Left hindlimb (tissue), 1 donor: ENCODE data around the gene MTMR10.

Source experiments
- DNase-seq: peaks from one replicate; pipeline ENCODE4 v3.0.0-alpha.2; 2018

MTMR10 gene

DNA sequence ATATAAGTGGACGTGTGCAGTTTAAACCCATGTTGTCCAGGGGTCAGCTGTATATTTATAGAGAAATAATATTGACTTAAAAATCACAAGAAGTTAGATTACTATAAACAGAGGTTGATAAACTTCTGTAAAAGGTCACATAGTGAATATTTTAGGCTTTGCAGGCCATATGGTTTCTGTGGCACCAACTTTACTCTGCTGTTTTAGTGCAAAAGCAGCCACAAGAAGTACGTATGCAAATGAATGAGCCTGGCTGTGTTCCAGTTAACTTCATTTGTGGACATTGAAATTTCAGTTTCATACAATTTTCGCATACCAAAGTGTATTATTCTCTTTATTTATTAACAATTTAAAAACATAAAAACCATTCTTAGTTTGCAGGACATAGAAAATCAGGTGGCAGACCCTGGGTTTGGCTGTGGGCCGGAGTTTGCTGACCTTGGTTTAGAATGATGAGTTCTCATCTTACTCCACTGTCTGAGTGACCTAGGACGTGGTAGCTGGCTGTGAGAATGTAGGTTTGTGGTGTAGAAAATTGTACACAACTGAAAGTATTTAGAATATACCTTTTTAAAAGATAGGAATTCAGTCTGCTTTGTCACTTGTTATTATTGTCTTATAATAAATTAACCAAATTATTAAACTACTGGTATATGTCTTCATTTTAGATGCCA is 71.4 kb downstream of the MTMR10 start:
- no peak for DNase-seq

GRCh38 chr15:30918366-30918765 is 73.1 kb downstream of the MTMR10 start:
- DNase-seq = no peak

- no peak for DNase-seq
Measured at GRCh38 chr15:30917675-30918074, 73.8 kb downstream of the MTMR10 start.

DNA sequence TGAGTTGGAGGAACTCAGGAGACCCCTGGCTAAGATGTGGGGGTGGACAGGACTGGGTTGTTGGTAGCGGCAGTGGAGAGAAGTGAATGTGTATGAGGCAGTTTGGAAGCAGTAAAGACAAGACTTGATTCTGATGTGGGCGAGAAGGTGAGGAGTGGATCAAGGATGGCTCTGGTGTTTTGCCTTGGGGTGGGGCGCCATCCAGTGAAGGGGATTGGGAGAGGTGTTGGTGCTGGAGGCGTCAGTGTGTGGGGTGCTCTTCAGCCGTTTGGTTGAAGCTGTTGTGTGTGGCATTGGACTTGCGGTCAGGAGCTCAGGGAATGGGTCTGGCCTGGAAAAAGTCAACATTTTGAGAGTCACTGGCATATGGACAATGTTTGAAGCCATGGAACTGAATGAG is 74.4 kb downstream of the MTMR10 start:
- DNase-seq = no peak

DNA sequence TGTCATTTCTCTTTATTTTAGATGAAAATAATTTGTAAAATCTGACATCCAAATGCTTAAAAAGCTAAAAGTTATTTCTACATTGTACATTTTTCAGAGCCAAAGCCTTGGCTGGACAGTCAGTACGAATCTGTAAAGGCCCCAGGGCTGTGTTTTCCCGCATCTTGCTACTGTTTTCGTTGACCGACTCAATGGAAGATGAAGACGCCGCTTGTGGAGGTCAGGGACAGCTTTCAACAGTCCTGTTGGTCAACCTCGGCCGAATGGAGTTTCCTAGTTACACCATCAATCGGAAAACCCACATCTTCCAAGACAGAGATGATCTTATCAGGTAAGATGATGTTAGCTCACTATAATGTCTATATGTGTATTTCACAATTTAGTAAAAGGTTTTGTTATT is 77.7 kb downstream of the MTMR10 start:
- no peak for DNase-seq

DNA sequence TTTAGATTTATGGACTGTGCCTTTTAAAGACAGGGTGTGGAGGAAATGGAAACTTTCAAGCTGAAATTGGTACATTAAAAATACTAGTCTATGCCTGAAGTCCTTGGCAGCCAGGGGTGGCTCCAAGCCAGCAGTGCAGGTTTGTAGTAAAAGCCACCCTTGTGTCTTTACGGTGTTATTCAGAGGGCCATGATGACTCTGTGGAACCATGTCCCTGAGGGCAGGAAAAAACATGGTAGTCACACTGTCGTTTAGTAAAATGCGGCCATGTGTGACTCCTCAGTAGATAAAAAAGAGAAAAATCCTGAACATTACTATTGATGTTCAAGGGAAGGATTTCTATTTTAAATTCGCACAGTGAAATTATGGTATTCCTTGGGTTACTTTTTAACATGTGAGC is 85.1 kb downstream of the MTMR10 start:
- DNase-seq = no peak

DNA sequence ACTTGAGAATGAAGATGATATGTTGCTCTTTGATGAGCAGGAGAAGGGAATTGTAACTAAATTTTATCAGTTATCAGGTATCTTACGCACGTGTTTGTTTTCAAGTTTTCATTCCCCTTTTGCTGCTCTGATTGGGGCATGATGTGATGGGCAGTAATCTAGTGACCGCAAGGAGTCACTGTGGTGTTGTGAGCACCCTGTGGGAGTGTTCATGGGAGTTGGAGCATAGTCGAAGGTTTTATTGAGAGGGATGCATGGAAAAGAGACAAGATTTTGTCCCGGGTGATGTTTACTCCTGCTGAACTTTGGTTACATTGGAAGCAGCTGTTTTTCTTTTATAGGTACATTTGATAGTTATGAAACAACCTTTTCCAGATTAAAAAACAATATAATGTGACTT is 85.6 kb downstream of the MTMR10 start:
- DNase-seq = no peak

- DNase-seq = no peak
Measured at GRCh38 chr15:30904812-30905211, 86.6 kb downstream of the MTMR10 start.

- DNase-seq = peak; percentile 92
Measured at GRCh38 chr15:30903497-30904187, 87.8 kb downstream of the MTMR10 start, which contains the start of gene FAN1. FAN1 (plus strand) TSS chr15:30903915; CDS start chr15:30904664, 749 bp downstream.

DNA sequence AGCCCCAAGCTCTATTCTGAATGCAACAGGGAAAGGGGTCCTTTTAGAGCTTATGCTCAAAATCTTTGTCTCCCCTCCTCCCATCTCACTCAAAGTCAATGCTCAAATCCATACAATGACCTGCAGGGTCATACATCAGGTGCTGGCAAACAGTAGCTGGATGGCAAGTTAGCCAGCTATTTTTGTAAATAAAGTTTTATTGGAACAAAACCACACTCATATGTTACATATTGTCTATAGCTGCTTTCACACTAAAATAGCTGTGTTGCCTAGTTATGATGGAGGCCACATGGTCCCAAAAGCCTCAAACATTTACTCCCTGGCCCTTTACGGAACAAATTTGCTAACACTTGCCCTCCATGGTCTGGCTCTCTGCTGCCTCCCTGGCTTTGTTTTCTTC is 89.5 kb downstream of the MTMR10 start:
- DNase-seq = no peak

GRCh38 chr15:30896211-30896606 is 95.2 kb downstream of the MTMR10 start:
- DNase-seq = no peak

GRCh38 chr15:30895461-30896210 is 95.8 kb downstream of the MTMR10 start:
- no peak for DNase-seq

DNA sequence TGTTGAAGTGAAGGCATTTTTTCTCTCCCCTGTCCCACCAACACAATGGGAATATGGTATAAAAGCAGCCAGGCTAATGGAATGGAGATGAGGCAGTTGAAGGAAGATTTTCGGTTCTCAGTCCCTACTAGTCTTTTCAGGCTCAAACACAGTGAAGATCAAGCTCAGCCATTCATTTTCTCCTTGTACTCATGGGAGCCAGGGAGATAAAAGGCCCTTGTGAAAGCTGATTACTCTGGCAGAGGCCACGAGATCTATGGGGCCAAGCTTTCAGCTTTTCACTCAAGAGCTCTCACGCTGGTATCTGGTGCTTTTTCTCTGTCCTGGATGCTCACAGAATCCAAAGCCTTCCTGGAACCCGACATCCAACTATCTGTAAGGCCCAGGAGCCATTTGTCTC is 102.2 kb downstream of the MTMR10 start:
- DNase-seq = no peak
